Fibroblast of lung (primary cell): Measurements from ENCODE around the gene TNK1. TPM values are rescaled to one million over a fixed set of nuclear protein-coding genes. Genes with fewer than 3 reads are reported as not detected.
"Not testable (repeated sequence)": the region's sequence is repeated elsewhere in the genome, so short reads cannot be mapped to it uniquely, and the experiment has no call there.

ENCODE experiments used
- DNase-seq, 2 donors: peaks; one replicate each; pipeline versions ENCODE4 v3.0.0 to v3.0.0-alpha.2; 2010; ENCODE audit warnings: low read depth in 2 of 2
- H2AFZ ChIP-seq: 2 replicates; pipeline ENCODE4 v1.5.1; 2012; ENCODE audit warnings: low read length, control low read depth, inconsistent platforms
- H3K27ac ChIP-seq: 2 replicates; pipeline ENCODE4 v1.5.1; 2011; ENCODE audit warnings: low read length, control low read depth; ENCODE audit not compliant: insufficient read depth
- H3K27me3 ChIP-seq: 2 replicates; pipeline ENCODE4 v1.5.1; 2011; ENCODE audit warnings: mild to moderate bottlenecking, low read length; ENCODE audit not compliant: control insufficient read depth, insufficient read depth
- H3K36me3 ChIP-seq: 2 replicates; pipeline ENCODE4 v1.5.1; 2011; ENCODE audit warnings: low read length; ENCODE audit not compliant: control insufficient read depth, insufficient read depth
- H3K4me1 ChIP-seq: 2 replicates; pipeline ENCODE4 v1.5.1; 2011; ENCODE audit warnings: low read length; ENCODE audit not compliant: control insufficient read depth, insufficient read depth; ENCODE audit errors: extremely low read depth
- H3K4me2 ChIP-seq: 2 replicates; pipeline ENCODE4 v1.5.1; 2011; ENCODE audit warnings: low read length, control low read depth; ENCODE audit not compliant: insufficient read depth; ENCODE audit errors: extremely low read depth
- H3K4me3 ChIP-seq, 4 experiments: fragments of 200-600 bp in 1 of 4; sonication (generic) in 1 of 4; replicated peaks in 1 of 4; 2 replicates each; pipeline ENCODE4 v1.5.1; 2011 to 2016; ENCODE audit warnings: low read length in 4 of 4, low read depth in 3 of 4, mild to moderate bottlenecking in 3 of 4, control low read depth in 2 of 4, inconsistent platforms in 1 of 4, mixed read lengths in 1 of 4; ENCODE audit not compliant: insufficient read depth in 1 of 4; ENCODE audit errors: control extremely low read depth in 1 of 4
- H3K79me2 ChIP-seq: 2 replicates; pipeline ENCODE4 v1.5.1; 2012; ENCODE audit warnings: mild to moderate bottlenecking, low read length, inconsistent platforms; ENCODE audit not compliant: control insufficient read depth, insufficient read depth
- H3K9ac ChIP-seq: 2 replicates; pipeline ENCODE4 v1.5.1; 2011; ENCODE audit warnings: mild to moderate bottlenecking, low read length, control low read depth; ENCODE audit not compliant: insufficient read depth
- H3K9me3 ChIP-seq: 2 replicates; pipeline ENCODE4 v1.5.1; 2012; ENCODE audit warnings: low read depth, low read length; ENCODE audit not compliant: control insufficient read depth, insufficient read depth
- H4K20me1 ChIP-seq: 2 replicates; pipeline ENCODE4 v1.5.1; 2011; ENCODE audit warnings: low read length; ENCODE audit not compliant: control insufficient read depth, insufficient read depth; ENCODE audit errors: extremely low read depth
- EZH2 ChIP-seq: IDR thresholded peaks from 2 replicates; pipeline ENCODE4 v1.5.1; 2012; ENCODE audit warnings: low read length, control low read depth, mild to moderate bottlenecking; ENCODE audit errors: missing control alignments
- polyA plus RNA-seq, 2 donors: library from polyadenylated mRNA; depleted of rRNA in 1 of 2; stranded (reverse) in 1 of 2; unstranded in 1 of 2; fragments of >200 nt; gene quantifications; 2 replicates each; pipeline ENCODE4 v1.2.1, GENCODE V29; 2011 to 2012; ENCODE audit warnings: missing spikeins in 1 of 2
- total RNA-seq: library from RNA; depleted of rRNA; stranded (reverse); fragments of >200 nt; gene quantifications from 2 replicates; pipeline ENCODE4 v1.2.1, GENCODE V29; 2014
- TF ChIP-seq, protein P1 (sequence below), 2 donors: IDR thresholded peaks in 1 of 2; conservative IDR thresholded peaks in 1 of 2; 1 replicate in 1 of 2; 2 replicates in 1 of 2; pipeline ENCODE4 v1.5.1; 2011 to 2012; ENCODE audit warnings: low read length in 2 of 2, control low read depth in 1 of 2, inconsistent platforms in 1 of 2, low read depth in 1 of 2, mild to moderate bottlenecking in 1 of 2

Gene TNK1
- total and polyA plus RNA-seq, 2 donors (not counting 1 experiment from before 2014, with no cell fraction given), result 0.15 to 0.66 TPM

DNA sequence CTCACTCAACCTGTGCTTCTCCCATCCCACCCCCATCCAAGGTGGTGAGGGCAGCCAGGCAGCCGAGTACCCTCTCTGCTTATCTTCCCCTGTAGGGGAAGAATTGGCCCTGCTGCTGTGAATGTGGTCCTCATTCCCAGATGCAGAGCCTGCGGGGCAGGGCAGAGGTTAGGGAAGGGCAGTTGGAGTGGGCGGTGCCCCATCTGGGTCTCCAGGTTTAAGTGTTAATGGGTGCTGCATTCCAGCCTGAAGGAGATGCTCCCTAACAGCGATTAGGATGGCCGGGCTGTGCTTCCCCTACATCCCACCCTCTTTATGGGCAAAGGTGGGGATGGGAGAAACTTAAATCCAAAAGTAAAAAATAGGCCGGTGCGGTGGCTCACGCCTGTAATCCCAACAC is 13.8 kb upstream of the TNK1 start:
- TF ChIP-seq, protein P1, sequence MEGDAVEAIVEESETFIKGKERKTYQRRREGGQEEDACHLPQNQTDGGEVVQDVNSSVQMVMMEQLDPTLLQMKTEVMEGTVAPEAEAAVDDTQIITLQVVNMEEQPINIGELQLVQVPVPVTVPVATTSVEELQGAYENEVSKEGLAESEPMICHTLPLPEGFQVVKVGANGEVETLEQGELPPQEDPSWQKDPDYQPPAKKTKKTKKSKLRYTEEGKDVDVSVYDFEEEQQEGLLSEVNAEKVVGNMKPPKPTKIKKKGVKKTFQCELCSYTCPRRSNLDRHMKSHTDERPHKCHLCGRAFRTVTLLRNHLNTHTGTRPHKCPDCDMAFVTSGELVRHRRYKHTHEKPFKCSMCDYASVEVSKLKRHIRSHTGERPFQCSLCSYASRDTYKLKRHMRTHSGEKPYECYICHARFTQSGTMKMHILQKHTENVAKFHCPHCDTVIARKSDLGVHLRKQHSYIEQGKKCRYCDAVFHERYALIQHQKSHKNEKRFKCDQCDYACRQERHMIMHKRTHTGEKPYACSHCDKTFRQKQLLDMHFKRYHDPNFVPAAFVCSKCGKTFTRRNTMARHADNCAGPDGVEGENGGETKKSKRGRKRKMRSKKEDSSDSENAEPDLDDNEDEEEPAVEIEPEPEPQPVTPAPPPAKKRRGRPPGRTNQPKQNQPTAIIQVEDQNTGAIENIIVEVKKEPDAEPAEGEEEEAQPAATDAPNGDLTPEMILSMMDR (conservative IDR thresholded peaks at IDR 0.05 in 1 of 2, IDR thresholded peaks at IDR 0.05 in 1 of 2; ENCODE audit: low read depth in 1 of 2, low read length in 2 of 2), result no peak
- no peak for TF ChIP-seq EZH2
- Histone ChIP-seq H3K9ac (no peak overlapping the region), H3K4me3 (no peak overlapping the region), H2AFZ (no peak overlapping the region), H3K4me2 (no peak overlapping the region), H3K79me2 (no peaks in the 10 kb centered on the region), H3K27me3 (peaks cover 8% of the 10 kb centered on the region), H3K4me1 (no peaks in the 10 kb centered on the region), H3K9me3 (no peaks in the 10 kb centered on the region), H3K27ac (no peak overlapping the region), H3K36me3 (no peaks in the 10 kb centered on the region), H4K20me1 (no peaks in the 10 kb centered on the region)
- no peak for DNase-seq

DNA sequence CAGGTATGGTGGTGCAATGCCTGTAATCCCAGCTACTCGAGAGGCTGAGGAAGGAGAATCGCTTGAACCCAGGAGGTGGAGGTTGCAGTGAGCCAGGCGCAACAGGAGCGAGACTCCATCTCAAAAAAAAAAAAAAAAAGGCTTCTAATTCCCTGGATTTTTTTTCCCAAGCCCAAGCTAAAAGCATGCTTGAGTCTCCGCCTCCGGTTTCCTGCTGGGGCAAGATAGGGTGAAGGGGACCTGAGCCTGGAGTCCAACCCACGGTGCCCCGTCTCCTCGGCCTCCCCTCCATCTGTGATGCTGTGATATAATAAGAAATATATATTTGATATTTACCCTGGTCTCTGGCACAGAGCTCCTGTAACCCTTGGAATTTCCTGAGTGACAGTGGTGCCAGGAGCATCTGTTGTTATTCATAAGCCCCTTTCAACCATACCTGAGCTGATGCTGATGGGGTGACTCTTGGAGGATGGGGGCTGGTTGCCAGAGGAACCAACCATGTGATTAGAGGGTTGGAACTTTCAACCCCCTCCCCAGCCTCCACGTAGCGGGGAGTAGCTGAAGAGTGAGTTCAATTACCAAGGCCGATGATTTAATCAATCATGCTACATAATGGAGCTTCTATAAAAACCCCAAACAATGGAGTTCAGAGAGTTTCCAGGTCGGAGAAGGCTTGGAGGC is 12.8 kb upstream of the TNK1 start:
- Histone ChIP-seq H3K9ac (no peak overlapping the region), H3K27ac (no peak overlapping the region), H3K36me3 (no peaks in the 10 kb centered on the region), H3K27me3 (peaks cover 8% of the 10 kb centered on the region), H4K20me1 (no peaks in the 10 kb centered on the region), H3K4me3 (no peak overlapping the region), H3K4me1 (no peaks in the 10 kb centered on the region), H2AFZ (no peak overlapping the region), H3K4me2 (no peak overlapping the region), H3K79me2 (no peaks in the 10 kb centered on the region), H3K9me3 (no peaks in the 10 kb centered on the region)
- TF ChIP-seq, protein P1 (conservative IDR thresholded peaks at IDR 0.05 in 1 of 2, IDR thresholded peaks at IDR 0.05 in 1 of 2; ENCODE audit: low read depth in 1 of 2, low read length in 2 of 2), result no peak
- TF ChIP-seq EZH2, result no peak
- no peak for DNase-seq

DNA sequence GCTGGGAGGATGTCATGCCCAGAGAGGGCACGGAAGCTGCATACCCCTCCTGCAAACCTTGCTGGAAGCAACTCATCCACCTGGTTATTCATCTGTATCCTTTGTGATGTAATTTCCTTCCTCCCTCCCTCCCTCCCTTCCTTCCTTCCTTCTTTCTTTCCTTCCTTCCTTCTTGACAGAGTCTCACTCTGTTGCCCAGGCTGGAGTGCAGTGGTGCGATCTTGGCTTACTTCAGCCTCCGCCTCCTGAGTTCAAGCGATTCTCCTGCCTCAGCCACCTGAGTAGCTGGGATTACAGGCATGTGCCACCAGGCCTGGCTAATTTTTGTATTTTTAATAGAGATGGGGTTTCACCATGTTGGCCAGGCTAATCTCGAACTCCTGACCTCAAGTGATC is 12.3 kb upstream of the TNK1 start:
- not testable (repeated sequence) for H3K4me3 ChIP-seq, H2AFZ ChIP-seq, H3K4me1 ChIP-seq, H3K9ac ChIP-seq, H3K79me2 ChIP-seq, DNase-seq, H3K9me3 ChIP-seq, H3K4me2 ChIP-seq, H3K27ac ChIP-seq, H4K20me1 ChIP-seq, H3K27me3 ChIP-seq, H3K36me3 ChIP-seq
